Measurements from ENCODE around the gene RNF180.
"Not testable (repeated sequence)": the region's sequence is repeated elsewhere in the genome, so short reads cannot be mapped to it uniquely, and the experiment has no call there.

RNF180 gene

GRCh38 chr5:64260756-64261155, 95.1 kb downstream of the RNF180 start:
- no peak for DNase-seq (ENCODE audit: insufficient read length, low spot score)
- no peak for FAIRE-seq

- FAIRE-seq (no peak), DNase-seq (ENCODE audit: insufficient read length, low spot score) (no peak)
Observed at GRCh38 chr5:64269164-64269563, 103.5 kb downstream of the RNF180 start.

- DNase-seq (ENCODE audit: insufficient read length, low spot score) (no peak), FAIRE-seq (no peak)
Observed at GRCh38 chr5:64273276-64273675, 107.6 kb downstream of the RNF180 start.

- FAIRE-seq (peak; percentile 46), DNase-seq (ENCODE audit: insufficient read length, low spot score) (no peak)
Observed at GRCh38 chr5:64285188-64286130, 119.8 kb downstream of the RNF180 start.

GRCh38 chr5:64286381-64286780, 120.7 kb downstream of the RNF180 start:
- DNase-seq (ENCODE audit: insufficient read length, low spot score), result no peak
- FAIRE-seq, result no peak

- DNase-seq (ENCODE audit: insufficient read length, low spot score); FAIRE-seq: not testable (repeated sequence)
Observed at GRCh38 chr5:64288496-64288895, 122.9 kb downstream of the RNF180 start.

GRCh38 chr5:64292611-64293215, 127.1 kb downstream of the RNF180 start:
- DNase-seq (ENCODE audit: insufficient read length, low spot score), result peak; percentile 3
- FAIRE-seq, result no peak

- FAIRE-seq, result no peak
- no peak for DNase-seq (ENCODE audit: insufficient read length, low spot score)
Observed at GRCh38 chr5:64295101-64295500, 129.5 kb downstream of the RNF180 start.

GRCh38 chr5:64298586-64298985, 132.9 kb downstream of the RNF180 start:
- DNase-seq (ENCODE audit: insufficient read length, low spot score), result no peak
- no peak for FAIRE-seq

- DNase-seq (ENCODE audit: insufficient read length, low spot score) (no peak), FAIRE-seq (peak; percentile 46)
Observed at GRCh38 chr5:64299805-64300204, 134.2 kb downstream of the RNF180 start.

- DNase-seq (ENCODE audit: insufficient read length, low spot score) (no peak), FAIRE-seq (no peak)
Observed at GRCh38 chr5:64301566-64301965, 135.9 kb downstream of the RNF180 start.

- FAIRE-seq, result no peak
- DNase-seq (ENCODE audit: insufficient read length, low spot score), result no peak
Observed at GRCh38 chr5:64308135-64308534, 142.5 kb downstream of the RNF180 start.

- DNase-seq (ENCODE audit: insufficient read length, low spot score) (no peak), FAIRE-seq (no peak)
Observed at GRCh38 chr5:64312491-64312890, 146.8 kb downstream of the RNF180 start.

- DNase-seq (ENCODE audit: insufficient read length, low spot score), result no peak
- FAIRE-seq, result no peak
Observed at GRCh38 chr5:64315778-64316177, 150.1 kb downstream of the RNF180 start.

- FAIRE-seq (no peak), DNase-seq (ENCODE audit: insufficient read length, low spot score) (no peak)
Observed at GRCh38 chr5:64318175-64318574, 152.5 kb downstream of the RNF180 start.

- DNase-seq (ENCODE audit: insufficient read length, low spot score) (no peak), FAIRE-seq (no peak)
Observed at GRCh38 chr5:64323591-64323990, 157.9 kb downstream of the RNF180 start.

- FAIRE-seq, result no peak
Observed at GRCh38 chr5:64330728-64331231, 165.1 kb downstream of the RNF180 start.

GRCh38 chr5:64331597-64332277, 166.1 kb downstream of the RNF180 start:
- FAIRE-seq (peak; percentile 49), DNase-seq (ENCODE audit: insufficient read length, low spot score) (no peak)

More at GRCh38 chr5:64330728-64331231, 165.1 kb downstream of the RNF180 start:
- DNase-seq (ENCODE audit: insufficient read length, low spot score), result no peak

GRCh38 chr5:64333886-64334285, 168.2 kb downstream of the RNF180 start:
- DNase-seq (ENCODE audit: insufficient read length, low spot score), result no peak
- no peak for FAIRE-seq

- FAIRE-seq, result no peak
- DNase-seq (ENCODE audit: insufficient read length, low spot score), result peak; percentile 3
Observed at GRCh38 chr5:64339769-64340168, 174.1 kb downstream of the RNF180 start.

GRCh38 chr5:64340293-64340692, 174.7 kb downstream of the RNF180 start:
- FAIRE-seq (no peak), DNase-seq (ENCODE audit: insufficient read length, low spot score) (no peak)

All from HTR-8/SVneo (cell line).